ENCODE results near the gene ATRNL1.

The ATRNL1 gene

GRCh38 chr10:115833119-115833518 lies 740.0 kb downstream of the ATRNL1 start:
- no peak for DNase-seq (ENCODE audit: low read depth in 2 of 2)

- DNase-seq (ENCODE audit: low read depth in 2 of 2) = no peak
Observed at GRCh38 chr10:115844591-115844990, 751.4 kb downstream of the ATRNL1 start.

DNA sequence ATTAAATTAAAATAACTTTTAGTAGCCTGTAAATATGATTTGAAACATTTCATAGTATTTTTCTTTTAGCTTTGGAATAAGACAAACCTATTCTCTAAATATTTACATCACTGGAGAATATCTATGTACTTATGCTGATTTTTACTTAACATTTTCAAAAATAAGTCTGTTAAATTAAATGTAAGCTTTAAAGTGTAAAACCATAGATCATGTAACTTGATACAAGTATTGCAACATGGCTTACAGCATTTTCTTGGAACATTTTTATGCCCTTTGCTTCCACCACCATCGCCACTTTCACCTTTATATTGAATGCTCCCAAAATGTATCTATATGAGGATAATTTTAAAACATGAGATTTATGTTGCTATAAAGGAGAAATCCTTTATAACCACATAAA lies 752.8 kb downstream of the ATRNL1 start:
- no peak for DNase-seq (ENCODE audit: low read depth in 2 of 2)

DNA sequence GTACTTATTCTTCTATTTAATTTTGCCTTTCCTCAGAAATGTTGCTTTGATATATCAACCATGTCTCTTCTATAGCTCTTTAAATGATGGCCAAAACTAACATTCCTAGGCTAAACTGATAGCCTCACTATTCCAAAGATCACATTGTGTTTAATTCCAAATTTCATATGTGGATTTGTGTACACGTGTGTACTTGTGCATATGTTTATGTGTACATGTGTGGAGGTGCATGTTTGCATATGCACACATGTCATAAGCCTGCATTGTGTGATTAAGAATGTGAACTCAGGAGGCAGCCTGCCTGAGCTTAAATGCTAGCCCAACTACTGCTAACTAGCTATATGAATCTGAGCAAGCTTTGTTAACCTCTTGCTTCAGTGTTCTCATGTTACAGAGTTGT lies 753.4 kb downstream of the ATRNL1 start:
- no peak for DNase-seq (ENCODE audit: low read depth in 2 of 2)

DNA sequence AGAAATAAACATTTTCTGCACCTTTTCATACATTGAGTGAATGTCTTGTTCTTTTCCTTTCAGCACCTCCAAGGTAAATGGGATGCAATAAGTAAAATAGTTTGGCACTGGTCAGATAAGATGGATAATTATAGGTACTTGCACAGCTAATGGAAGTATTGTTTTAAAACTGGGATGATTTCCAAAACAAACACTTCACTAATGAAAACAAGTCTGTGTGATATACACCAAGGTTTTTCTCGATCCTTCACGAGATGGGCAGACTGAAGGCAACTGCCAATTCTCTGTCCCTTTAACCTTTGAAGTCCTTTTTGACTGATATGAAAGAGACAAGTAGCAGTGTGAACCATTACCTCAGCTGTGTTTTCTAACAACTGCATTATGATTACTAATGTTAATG lies 756.0 kb downstream of the ATRNL1 start:
- DNase-seq (ENCODE audit: low read depth in 2 of 2) = no peak

- no peak for DNase-seq (ENCODE audit: low read depth in 2 of 2)
Observed at GRCh38 chr10:115850666-115851065, 757.5 kb downstream of the ATRNL1 start.

GRCh38 chr10:115851695-115852094 lies 758.5 kb downstream of the ATRNL1 start:
- DNase-seq (ENCODE audit: low read depth in 2 of 2) = no peak

GRCh38 chr10:115854740-115855435 lies 761.7 kb downstream of the ATRNL1 start:
- no peak for DNase-seq (ENCODE audit: low read depth in 2 of 2)

DNA sequence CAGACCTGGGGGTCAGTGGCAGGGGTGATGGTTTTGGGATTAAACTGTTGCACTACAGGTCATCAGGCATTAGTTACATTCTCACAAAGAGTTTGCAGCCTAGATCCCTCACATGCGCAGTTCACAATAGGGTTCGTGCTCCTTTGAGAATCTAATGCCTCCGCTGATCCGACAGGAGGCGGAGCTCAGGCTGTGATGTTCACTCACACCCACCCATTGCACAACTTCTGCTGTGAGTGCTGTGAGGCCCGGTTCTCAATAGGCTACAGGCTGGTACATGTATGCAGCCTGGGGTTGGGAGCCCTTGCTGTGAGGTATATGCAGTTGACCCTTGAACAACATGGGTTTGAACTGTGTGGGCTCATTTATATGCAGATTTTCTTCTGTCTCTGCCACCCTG lies 763.4 kb downstream of the ATRNL1 start:
- no peak for DNase-seq (ENCODE audit: low read depth in 2 of 2)

GRCh38 chr10:115857856-115858255 lies 764.7 kb downstream of the ATRNL1 start:
- DNase-seq (ENCODE audit: low read depth in 2 of 2) = no peak

DNA sequence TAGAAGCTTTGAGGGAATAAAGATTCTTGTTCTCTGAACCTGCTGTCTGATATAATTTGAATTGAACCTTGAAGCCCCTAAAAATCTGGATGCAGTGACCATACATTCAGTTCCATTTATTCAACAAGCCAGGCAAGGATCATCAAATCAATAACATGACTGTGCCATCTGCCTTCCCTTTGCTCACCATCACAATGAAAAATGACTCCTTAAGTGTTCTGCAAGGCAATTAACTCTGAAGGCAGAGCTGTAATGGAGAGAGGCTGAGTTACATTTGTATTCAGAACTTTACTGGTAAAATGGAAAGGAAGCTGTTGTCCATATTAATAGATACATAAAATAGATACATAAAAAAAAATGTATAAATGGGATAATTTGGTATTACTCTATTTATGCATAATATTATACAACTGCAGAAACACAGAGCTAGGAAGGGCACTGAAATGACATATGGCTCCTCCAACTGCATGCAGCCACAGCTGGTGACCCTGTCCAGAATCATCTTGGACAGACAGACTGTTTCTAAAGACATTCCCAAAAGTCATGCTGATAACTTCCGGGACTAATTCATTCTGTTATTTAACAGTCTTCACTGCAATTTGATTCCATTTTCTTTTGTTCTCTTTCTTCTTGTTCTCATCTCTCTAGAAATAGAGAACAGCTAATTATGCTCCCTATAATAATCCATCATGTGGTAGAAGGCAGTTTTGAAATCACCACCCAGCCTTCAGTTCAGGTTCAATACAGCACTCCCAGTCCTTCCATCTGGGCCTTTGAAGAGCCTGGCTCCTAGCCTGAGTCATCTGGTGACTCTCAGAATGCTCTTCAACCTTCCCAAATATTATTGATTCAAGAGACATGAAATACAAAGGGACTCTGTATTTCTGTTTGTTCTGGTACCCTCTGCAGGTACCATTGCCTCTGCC lies 767.3 kb downstream of the ATRNL1 start:
- DNase-seq (ENCODE audit: low read depth in 2 of 2) = no peak

DNA sequence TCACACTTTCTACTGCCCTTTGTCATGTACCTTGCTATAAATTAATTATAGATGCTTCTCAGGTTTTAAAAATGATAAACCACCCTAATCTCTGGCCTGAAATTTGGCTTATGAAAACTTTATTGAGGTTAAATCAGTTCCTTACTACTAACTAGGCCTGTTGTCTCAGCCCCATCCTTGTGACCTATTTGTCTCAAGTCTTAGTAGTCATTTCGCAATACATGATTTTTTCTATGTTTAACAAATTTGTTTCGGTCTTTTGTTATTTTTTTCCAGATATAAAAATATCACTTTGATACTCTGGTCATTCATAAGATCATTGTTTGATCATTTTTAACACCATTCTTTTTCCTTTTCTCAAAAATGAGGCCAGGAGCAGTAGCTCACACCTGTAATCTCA lies 768.3 kb downstream of the ATRNL1 start:
- DNase-seq (ENCODE audit: low read depth in 2 of 2) = no peak

- DNase-seq (ENCODE audit: low read depth in 2 of 2) = no peak
Observed at GRCh38 chr10:115861864-115862263, 768.7 kb downstream of the ATRNL1 start.

GRCh38 chr10:115866174-115866573 lies 773.0 kb downstream of the ATRNL1 start:
- DNase-seq (ENCODE audit: low read depth in 2 of 2) = no peak

DNA sequence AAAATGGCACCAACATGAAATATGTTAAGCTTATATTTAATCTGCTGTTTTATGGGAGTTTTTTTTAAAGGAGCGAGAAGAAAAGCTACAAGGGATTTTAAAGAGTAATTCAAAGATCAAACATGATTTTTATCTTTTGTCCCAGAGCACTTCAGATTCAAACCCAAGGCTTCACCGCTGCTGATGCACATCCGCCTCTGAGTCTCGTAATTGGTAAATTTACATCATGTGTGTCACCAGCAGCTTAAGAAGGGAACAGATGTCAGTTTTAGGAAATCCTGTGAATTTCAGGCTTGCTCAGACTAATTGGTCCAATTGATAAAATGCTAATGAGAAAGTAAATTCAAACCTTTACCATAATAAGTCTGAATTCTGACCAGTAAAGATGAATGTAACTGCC lies 773.5 kb downstream of the ATRNL1 start:
- DNase-seq (ENCODE audit: low read depth in 2 of 2) = no peak

DNA sequence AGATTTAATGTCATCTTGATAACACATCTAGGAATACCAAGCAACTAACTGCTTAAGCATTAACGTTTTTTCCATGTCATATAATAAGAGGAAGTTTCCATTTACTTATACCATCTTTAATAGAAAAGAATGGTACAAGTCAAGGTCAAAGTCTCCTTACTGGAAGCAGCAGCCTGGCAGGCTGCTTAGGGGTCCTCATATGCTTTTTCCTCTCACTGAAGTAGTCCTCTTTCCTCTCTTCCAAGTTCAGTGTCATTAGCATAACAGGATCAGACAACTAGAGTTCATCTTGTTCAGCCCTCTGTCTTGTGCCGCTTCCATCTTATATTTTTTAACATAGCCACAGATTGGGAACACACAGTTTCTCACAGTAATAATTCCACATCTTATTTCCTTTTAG lies 774.1 kb downstream of the ATRNL1 start:
- no peak for DNase-seq (ENCODE audit: low read depth in 2 of 2)

- no peak for DNase-seq (ENCODE audit: low read depth in 2 of 2)
Observed at GRCh38 chr10:115871855-115872254, 778.7 kb downstream of the ATRNL1 start.

GRCh38 chr10:115875172-115875571 lies 782.0 kb downstream of the ATRNL1 start:
- no peak for DNase-seq (ENCODE audit: low read depth in 2 of 2)

DNA sequence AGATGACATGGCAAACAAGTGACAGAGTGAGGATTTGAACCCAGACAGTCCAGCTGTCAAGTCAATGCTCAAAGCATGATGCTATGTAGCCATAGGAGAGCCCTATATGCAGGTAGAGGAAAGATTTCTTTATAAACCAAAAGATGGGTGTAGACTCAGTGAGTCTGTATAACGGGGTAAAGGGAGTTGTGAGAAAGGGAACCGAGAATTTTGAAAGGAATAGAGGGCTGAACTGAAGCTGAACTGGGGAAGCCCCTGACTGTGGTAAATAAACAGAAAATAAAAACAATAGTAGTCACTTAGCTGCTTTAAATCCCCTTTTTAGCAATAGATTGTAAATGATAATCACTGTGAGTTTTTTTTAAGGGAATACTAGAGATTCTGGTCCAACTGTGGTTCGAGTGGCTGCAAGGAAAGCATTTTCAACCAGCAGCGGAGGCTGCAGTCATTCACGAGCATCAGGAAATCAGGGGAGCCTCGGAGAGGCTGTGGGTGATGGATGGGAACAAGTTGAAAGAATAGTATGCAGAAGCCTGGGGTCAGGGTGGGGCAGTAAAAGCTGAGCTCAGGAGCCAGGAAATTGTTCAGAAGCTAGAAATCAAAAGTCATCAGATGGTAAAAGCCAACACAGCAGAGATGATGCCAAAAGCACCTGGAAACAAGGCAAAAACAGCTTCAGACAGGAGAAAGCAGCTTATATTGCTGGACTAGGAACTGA lies 786.4 kb downstream of the ATRNL1 start:
- no peak for DNase-seq (ENCODE audit: low read depth in 2 of 2)

- DNase-seq (ENCODE audit: low read depth in 2 of 2) = no peak
Observed at GRCh38 chr10:115882021-115882420, 788.9 kb downstream of the ATRNL1 start.

DNA sequence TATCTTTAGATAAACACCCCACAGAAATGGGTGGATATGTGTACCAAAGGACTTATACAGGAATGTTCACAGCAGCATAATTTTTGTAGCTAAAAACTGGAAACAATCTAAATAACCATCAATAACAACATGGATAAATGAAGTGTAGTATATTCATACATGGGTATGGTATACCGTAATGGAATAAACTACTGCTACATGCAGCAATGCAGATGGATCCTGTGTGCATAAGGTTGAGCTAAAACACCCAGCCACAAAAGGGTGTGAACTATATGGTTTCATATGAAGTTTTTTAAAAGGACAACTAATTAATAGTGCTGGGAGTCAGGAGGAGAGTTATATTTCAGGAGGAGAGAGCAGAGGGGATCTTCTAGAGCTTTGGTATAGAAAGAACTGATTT lies 790.2 kb downstream of the ATRNL1 start:
- DNase-seq (ENCODE audit: low read depth in 2 of 2) = no peak

DNA sequence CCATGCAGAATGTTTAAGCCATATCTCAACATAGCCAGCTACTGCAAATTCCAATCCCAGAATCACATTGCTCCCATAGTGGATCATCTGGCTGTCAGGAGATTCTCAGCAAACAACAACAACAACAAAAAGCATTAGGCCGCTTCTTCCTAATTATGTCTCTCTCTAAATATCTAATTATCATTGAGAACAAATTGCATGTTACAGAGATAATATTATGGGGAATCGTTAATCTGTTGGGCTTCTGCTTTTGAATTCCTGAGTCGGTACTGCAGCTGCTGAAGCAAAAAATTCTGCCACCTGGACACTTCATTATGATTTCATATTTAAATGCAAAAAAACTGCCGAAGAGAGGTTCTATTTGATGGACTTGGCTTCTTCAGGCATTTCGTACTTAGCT lies 791.2 kb downstream of the ATRNL1 start:
- no peak for DNase-seq (ENCODE audit: low read depth in 2 of 2)

DNA sequence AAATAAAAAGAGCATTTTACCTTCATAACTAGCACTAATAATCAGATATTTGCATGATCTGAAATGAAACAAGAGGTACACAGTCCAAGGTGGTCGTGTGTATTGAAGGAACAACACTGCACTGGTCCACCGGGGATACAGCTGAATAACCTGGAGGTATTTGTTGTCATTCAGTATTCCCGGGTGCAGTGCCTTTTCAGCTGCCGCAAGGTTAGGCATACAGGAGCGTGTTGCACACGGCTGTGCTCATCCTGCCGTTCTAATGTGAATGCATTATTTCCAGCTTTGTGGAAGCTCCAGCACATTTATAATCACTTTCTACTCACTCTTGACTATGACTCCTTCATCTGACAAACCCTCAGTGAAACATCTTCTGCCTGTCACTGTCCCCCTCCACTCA lies 802.0 kb downstream of the ATRNL1 start:
- no peak for DNase-seq (ENCODE audit: low read depth in 2 of 2)
